ENCODE data around the gene ADAMTSL2. TPM values are rescaled to one million over a fixed set of nuclear protein-coding genes. Genes with fewer than 3 reads are reported as not detected.

The ADAMTSL2 gene
- under 1 TPM; 0.34 to 0.75 (median 0.57) TPM for total RNA-seq

DNA sequence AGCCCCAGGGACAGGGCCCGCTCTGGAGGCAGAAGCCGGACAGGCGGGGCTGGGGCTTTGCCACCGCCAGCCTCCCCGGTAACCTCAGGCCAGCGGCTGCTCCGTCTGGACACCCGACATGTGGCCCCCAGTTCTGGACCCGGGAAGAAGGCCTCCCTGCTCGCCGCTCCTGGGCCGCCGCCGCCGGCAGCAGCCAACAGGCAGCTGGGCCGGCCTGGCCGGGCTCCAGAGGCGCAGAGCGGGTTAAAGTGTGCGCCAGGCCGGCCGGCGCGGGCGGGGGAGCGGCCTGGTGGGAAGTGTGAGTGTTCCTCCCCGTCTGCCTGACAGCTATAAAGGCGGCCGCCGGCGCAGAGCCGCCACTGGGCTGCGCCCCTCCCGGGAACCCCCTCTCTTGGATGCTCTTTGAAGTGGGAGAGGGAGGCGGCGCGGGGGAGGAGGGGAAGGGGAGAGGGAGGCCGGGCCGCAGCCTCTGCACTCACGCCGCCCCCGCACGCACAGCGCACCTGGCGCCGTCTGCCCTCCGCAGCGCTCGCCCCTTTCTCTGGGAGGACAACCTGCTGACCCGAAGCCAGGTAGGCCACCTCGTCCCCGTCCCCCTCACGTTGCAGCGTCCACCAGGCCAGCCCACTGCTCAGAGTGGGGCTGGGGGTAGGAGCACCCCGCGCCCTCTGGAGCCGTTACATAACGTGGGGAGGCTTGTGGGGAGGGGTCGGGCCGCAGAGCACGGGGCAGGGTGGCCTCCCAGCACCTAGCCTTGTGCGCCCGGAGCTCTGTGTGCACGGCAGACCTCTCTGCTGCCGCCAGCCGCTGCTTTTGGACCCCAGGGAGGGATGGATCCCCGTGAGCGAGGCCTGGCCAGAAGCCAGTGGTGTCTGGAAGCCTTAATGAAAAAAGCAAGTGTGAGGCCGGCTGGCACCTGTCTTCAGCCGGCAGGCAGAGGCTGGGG lies at the start of gene ADAMTSL2:
ADAMTSL2 (plus strand) TSS at position 359 of the 946 bp plus-strand sequence. CDS start 2,009 bp downstream, outside the sequence.
- TF ChIP-seq, protein P1, sequence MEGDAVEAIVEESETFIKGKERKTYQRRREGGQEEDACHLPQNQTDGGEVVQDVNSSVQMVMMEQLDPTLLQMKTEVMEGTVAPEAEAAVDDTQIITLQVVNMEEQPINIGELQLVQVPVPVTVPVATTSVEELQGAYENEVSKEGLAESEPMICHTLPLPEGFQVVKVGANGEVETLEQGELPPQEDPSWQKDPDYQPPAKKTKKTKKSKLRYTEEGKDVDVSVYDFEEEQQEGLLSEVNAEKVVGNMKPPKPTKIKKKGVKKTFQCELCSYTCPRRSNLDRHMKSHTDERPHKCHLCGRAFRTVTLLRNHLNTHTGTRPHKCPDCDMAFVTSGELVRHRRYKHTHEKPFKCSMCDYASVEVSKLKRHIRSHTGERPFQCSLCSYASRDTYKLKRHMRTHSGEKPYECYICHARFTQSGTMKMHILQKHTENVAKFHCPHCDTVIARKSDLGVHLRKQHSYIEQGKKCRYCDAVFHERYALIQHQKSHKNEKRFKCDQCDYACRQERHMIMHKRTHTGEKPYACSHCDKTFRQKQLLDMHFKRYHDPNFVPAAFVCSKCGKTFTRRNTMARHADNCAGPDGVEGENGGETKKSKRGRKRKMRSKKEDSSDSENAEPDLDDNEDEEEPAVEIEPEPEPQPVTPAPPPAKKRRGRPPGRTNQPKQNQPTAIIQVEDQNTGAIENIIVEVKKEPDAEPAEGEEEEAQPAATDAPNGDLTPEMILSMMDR (IDR thresholded peaks at IDR 0.05; ENCODE audit: low read depth): no peak

DNA sequence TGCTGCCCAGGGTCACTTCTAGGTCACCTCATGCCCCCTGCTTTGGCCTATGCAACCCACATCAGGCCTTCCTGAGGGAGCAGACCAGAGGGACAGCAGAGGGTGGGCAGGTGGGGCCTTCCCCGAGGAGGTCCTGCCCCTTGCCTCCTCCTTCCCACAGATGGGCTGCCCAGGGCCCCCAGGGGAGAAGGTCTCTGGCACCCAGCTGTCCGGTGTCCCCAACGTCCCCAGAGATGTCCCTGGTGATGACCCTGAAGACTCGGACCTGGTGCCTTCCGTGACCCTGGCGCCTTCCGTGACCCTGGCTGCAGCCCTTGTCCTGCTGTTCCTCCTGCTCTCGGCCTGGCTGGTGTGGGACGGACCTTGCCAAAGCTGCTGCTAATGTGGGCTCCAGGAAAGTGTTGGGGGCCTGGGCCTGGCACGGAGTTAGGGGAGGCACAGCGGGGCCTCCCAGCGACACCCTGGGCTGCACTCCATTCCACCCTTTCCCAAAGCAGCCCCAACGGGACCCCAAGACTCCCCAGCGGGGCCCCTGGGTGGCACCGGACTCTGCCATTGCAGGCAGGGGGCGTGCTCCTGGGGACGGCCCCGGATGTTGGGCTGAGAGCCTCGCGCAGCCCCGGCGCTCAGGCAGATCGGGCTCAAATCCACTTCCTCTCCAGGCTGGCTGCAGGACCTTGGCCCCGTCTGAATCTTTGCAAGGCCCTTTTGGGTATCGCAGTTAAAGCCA lies 48.8 kb upstream of the ADAMTSL2 start:
- TF ChIP-seq, protein P1 (IDR thresholded peaks at IDR 0.05; ENCODE audit: low read depth): no peak

- TF ChIP-seq, protein P1 (IDR thresholded peaks at IDR 0.05; ENCODE audit: low read depth): no peak
Measured at GRCh38 chr9:133487331-133487725, 47.2 kb upstream of the ADAMTSL2 start.

DNA sequence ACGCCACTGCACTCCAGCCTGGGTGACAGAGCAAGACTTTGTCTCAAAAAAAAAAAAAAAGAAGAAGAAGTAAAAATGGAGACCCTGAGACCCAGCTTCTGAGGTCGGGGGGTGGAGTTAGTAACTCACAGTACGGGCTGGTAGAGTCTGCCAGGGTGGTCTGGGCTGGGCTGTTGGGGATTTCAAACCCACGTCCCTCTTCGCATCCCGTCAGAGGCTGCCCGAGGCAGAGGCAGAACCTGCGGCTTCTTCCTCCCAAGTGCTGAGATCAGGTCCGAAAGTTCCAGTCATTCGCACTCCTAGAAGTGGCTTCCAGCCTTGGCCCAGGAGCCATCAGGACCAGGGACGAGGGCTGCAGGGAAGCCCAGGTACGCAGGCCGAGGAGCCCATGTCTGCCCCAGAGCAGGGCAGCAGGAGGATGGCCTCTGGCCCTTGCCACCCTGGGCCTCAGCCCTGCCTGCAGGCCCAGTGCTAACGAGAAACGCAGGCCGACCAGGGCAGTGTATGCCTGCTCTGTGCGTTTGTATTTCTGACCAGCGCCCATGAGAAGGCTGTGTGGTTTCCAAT lies 45.7 kb upstream of the ADAMTSL2 start:
- TF ChIP-seq, protein P1 (IDR thresholded peaks at IDR 0.05; ENCODE audit: low read depth): no peak

GRCh38 chr9:133489253-133490190 lies 45.0 kb upstream of the ADAMTSL2 start:
- TF ChIP-seq, protein P1 (IDR thresholded peaks at IDR 0.05; ENCODE audit: low read depth): no peak

DNA sequence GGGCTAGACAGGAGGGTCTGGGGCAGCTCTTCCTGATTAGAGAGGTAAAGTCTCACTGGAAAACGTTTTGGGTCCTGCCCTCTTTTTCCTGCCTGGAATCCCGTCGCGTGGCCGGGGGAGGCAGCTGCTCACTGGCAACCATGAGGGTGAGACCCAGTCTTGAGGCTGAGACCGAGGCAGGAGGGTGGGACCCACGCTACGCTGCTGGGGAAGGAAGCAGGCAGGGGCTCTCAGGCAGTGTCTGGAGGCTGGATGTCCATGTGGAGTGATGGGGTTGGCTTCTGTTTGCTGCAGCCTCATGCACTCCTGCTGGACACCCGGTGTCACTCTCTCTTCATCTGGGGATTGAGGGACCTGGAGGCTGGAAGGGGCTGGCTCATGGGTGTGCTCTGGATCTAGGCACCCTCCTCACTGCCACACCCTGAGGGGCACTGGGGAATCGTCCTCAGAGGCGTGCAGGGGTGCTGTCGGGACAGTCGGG lies 44.3 kb upstream of the ADAMTSL2 start:
- TF ChIP-seq, protein P1 (IDR thresholded peaks at IDR 0.05; ENCODE audit: low read depth): no peak

Measured in subcutaneous adipose tissue (tissue), 4 donors.